ENCODE measurements around the gene TRIM38.

- TF ChIP-seq CTCF (IDR thresholded peaks at IDR 0.05) (no peak), POLR2A (IDR thresholded peaks at IDR 0.05) (no peak)
Measured at GRCh38 chr6:26034905-26035304, 72.3 kb downstream of the TRIM38 start.

All from sigmoid colon (tissue), 3 donors.